ACHN (cell line): ENCODE data around the gene SNAI3.
A peak's percentile ranks its signal among the peaks of the same experiment; 100 is the strongest.

Source experiments
- DNase-seq: peaks from one replicate; pipeline ENCODE4 v3.0.0-alpha.2; 2015
- in situ Hi-C: cut with HindIII; loops from 2 replicates; pipeline ENCODE4 v1.10.0; 2017; ENCODE audit warnings: low sequenced_read_pairs, low pct_ligation_motif_present, low pct_unique_long_range_greater_than_20kb

The SNAI3 gene

DNA sequence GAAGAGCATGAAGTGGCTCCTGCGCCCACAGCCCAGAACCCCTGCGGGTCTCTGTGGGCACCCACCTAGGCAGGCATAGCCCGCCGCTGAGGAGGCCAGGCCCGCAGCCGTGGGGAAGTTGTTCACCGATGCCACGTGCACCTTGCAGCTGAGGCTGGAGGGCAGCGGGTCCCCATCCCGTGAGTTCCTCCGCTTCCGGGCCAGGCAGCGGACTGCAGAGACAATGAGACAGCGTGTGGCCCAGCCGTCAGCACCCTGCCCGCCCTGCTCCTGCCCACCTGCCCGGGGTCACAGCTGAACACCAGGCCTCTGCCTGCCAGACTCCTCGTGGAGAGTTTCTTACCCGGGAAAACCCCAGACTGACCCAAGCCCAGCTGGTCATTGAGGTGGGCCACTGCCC, 28.9 kb downstream of the SNAI3 start:
- DNase-seq: no peak
- in situ Hi-C loops: no loop called here

DNA sequence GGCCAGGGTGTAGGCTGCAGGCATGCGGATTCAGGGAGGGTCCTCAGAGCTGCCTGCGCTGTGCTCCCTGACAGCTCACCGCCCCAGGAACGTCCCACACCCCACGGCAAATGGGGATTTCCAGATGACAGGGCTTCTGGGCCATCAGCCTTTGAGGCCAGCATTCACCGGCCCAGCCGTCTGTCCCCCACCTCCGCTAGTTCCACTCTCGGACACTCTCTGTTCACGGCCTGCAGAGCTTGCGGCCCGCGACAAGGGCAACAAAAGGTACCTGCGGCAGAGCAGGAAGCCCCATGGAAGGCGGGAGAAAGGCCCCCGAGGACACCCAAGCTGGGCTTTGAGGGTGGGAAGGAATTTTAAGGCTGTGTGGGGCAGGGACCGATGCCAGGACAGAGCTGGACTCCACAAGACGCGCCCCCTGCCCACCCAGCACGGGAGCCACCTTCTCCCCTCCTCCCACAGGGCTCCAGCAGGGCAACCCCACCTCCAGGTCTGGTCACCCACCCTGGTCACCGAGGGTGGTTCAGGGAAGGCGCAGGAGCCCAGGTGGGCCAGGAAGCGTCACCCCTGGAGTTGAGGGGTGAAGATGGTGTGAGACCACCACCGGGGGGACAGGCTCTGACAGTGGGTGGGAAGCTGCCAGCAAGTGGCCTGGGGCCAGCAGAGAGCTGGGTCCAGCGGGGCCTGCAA, 29.9 kb downstream of the SNAI3 start:
- no peak for DNase-seq
- in situ Hi-C loops: no loop called here

DNA sequence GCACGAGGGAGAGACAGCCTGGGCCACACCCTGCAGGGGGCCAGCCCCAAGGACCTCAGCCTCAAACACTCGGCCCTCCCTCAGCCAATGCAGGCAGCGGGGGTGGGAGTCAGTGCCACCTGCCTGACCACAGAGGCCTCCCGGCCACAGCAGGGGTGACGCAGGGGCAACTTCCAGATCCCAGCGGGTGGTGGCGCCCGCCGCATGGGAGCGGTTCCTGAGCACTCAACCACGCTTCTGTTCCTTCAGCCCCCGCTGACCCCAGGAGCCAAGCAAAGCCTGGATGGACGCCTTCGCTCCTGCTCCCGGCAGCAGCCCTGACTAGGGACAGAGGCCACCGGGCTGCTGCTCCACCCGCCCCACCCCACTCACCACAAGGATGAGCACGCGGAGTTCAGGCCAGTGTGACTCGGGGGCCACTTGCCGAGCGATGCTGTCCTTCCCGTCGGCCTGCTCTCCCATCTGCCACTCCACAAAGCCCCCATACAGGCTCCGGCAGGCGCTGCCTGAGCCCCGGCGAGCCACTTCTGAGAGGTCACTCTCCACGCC, 30.5 kb downstream of the SNAI3 start:
- in situ Hi-C loops: no loop called here
- DNase-seq: no peak

DNA sequence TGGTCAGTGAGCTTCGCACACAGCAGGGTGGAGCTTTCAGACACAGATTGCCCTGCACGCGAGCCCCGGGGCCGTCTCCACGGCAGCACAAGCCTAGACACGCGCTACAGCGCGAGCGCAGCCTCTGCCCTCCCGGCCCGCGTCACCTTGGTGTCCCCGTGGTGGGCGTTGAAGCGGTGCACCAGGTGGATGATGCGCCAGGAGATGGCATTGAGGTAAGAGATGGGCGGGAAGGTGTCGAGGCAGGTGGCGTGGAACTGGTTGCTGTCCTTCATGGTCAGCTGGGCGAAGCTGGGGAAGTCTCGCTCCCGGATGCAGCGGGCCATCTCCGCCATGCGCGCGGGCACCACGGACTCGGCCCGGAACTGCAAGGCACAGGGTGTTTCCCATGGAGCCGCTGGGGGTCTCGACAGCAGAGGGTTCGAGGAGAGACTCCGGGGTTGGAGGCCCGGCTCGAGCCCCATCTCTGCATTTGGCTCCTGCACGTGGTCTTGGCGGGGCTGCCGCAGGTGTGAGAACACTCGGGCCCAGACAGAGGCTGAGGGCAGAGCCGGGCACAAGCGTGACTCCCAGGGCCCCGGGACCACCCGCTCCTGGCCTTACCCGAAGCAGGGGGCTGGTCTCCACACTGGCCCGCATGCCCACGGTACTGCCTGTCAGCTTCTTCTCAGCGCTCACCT, 31.1 kb downstream of the SNAI3 start:
- DNase-seq: no peak

DNA sequence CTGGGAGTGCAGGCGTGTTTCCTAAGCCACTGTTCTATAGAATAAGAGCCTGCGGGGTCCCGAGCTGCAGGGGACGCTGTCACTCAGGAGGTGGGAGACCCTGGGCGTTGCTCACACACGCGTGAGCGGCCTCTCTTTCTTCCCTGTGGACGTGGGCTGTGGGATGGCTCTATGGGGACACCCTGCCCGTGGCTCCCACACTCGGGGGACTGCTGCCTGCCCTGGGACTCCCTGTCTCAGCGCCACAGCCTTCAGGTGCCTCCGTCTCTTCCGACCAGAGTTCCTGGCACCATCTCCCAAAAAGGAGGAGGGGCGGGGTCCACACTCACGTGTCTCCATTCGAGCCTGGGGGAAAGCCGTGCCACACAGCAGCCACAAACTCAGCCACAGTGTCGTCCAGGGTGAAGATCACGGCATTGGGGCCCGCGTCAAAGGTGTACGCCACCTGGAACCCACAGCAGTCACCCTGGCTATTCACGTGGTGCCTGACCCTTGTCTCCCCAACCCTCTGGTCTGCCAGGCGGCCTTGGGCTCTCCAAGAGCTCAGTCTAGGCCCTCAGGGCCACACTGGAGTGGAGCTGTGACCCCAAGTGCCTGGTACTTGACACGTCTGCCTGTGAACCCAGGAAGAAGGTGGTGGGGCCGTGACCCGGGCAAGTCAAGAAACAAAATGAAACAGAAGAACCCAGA, 31.8 kb downstream of the SNAI3 start:
- in situ Hi-C loops: no loop called here
- DNase-seq: no peak

More for the DNA sequence above, 31.1 kb downstream of the SNAI3 start:
- in situ Hi-C loops: no loop called here

DNA sequence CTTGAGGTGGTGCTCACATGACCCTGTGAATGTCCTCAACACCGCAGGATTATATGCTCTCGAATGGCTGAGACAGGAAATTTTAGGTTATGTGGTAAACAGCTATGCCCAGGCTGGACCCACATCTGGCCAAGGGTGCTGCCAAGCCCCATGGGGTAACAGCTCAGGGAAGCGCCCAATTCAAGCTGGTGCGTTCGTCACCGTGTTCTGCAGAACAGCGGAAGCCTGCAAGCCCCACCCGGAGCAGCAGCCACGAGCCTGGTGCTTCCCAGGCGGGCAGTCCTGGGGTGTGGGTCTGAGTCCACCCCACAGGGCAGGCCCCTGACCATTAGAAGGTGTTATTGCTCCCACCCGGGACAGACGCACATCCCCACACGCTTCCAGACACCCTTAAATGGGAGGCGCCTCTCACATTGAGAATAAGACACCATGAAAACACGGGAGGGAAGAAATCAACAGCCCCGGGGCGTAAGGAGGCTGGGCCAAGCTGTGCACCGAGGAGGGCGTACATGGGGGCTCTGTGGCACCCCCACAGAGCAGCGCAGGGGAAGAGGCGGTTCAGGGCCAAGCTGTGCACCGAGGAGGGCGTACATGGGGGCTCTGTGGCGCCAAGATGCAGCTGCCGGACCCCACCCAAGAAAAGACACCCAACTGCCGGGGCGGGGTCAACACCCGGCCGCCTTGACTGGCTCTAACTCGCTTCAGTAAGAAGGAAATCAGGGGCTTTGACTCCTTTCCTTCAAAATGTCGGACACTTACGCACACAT, 32.5 kb downstream of the SNAI3 start:
- in situ Hi-C loops: no loop called here

DNA sequence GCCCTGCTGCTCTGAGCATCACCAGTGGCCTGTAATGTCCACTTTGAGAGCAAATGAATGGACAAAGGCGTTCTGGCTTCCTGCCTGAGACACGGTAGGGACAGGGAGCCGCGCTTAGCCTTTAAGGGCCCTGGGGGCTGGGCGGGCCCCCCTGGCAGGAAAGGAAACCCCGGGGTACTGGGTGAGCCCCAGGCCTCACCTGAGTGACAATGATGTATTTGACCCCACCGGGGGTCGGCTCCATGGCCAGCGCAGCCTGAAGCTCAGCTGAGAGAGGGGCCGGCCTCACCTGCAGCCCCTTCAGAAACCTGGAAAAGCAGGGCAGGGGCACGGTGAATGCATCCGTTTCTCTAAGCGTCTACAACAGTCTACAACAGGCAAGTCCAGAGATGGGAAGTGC, 33.2 kb downstream of the SNAI3 start:
- in situ Hi-C loops: no loop called here
- no peak for DNase-seq

More for the DNA sequence above, 32.5 kb downstream of the SNAI3 start:
- no peak for DNase-seq

DNA sequence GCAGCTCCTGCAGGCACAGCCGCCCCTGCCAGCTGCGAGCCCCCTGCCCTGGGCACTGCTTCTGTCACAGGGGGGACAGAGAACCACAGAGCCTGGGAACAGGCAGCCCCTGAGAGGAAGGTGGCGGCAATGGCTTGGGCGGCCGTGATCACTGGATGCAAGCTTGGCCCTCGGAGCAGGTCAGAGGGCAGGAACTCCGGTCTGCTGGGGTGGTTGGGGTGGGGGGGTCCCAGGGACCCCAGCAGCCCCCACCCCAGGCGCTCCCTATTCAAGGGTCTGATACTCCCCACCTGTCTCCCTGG, 33.6 kb downstream of the SNAI3 start:
- in situ Hi-C loops: no loop called here
- no peak for DNase-seq

DNA sequence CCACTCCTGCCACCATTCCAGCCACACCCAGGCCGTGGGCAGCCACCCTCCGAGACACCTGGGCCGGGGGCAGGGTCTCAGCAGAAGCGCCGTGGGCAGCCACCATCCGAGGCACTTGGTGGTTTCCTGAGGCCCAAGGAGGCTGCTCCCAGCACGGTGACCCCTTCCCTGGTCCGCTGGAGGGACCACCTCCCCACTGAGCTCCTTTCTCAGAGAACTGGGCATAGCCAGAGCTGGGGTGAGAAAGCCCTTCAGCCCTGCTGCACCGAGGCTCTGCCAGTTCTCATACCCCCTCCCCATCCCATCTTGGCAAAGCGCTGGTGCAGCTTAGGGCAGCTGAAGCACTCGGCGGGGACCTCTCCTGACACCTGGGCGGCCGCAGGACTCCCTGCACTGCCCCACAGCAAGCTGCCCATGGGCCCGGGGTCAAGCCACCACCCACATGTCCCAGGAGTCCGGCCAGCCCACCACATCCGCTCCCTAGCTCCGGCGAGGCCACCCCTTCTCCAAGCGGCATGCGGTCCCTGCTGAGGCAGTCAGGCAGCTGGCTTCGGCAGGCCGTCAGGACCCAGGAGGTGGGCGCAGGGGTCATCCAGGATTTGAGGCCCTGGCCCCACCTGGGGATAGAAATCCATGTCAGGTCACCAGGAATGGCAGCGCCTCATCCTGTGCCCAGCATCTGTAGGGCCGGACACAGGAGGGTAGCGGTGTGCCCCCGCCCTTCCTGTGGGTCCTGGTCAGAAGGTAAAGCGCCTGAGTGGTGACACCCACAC, 34.1 kb downstream of the SNAI3 start:
- in situ Hi-C loops: no loop called here

DNA sequence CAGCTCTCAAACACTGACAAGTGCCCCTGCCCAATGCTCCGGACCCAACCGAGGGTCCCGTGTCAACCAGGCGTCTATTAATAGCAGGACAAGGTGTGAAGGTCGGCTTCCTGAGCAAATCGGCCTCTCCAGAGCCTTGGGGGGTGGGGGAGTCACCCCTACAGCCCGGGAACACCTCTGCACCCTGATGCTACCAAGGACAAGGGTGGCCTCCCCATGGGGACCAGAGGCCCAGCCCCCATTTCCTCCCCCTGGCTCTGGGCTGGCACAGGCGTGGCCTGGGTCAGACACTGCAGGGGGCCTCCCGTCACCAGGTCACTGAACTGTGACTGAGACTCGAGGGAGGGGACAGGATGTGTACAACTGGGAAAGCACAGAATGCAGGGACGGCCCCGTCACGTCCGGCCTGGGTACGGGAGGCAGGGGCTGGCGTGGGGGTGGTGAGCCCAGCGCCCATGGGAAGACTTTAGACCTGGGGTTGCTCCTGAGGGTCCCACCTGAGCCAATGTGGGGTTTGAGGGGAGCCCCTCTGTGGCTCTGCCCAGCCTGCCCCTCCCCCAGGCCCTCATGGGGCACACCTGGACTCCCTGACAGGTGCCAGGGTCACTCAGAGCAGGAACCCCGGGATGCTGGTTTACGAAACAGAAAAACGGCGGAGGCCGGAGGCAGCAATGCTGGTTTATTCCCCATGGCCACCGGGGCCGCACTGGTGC, 34.9 kb downstream of the SNAI3 start:
- peak; percentile 75 for DNase-seq
- in situ Hi-C loops: no loop called here

More for the DNA sequence above, 34.1 kb downstream of the SNAI3 start:
- no peak for DNase-seq

DNA sequence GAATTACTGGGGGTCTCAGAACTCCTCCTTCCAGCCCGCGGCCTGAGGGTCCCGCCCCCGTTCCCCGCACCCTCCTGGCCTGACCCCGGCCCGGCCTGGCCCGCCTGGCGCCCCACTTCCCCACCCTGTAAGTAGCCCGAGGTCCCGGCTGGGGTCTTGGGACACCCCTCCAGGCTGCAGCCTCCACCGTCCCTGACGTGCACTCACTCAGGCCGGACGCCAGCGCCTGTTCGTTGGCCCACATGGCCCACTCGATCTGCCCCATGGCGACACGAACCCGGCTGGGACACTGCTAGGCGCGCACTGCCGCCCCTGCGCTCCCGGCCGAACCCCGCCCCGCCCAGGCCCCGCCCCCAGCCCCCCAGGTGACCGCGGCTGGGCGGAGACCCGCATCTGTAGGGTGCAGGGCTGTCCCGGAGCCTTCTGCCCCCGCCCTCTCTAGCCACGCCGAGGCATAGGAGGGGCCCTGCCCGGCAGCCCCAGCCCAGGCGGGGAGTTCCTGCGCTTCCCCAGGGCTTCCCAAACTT, 35.5 kb downstream of the SNAI3 start, which contains the start of gene CYBA:
Gene CYBA, minus strand, starts transcription at position 305 of the 527 bp plus-strand sequence. Its CDS starts 40 bp downstream, at position 265.
- DNase-seq: peak; percentile 82
- in situ Hi-C loops: no loop called here

DNA sequence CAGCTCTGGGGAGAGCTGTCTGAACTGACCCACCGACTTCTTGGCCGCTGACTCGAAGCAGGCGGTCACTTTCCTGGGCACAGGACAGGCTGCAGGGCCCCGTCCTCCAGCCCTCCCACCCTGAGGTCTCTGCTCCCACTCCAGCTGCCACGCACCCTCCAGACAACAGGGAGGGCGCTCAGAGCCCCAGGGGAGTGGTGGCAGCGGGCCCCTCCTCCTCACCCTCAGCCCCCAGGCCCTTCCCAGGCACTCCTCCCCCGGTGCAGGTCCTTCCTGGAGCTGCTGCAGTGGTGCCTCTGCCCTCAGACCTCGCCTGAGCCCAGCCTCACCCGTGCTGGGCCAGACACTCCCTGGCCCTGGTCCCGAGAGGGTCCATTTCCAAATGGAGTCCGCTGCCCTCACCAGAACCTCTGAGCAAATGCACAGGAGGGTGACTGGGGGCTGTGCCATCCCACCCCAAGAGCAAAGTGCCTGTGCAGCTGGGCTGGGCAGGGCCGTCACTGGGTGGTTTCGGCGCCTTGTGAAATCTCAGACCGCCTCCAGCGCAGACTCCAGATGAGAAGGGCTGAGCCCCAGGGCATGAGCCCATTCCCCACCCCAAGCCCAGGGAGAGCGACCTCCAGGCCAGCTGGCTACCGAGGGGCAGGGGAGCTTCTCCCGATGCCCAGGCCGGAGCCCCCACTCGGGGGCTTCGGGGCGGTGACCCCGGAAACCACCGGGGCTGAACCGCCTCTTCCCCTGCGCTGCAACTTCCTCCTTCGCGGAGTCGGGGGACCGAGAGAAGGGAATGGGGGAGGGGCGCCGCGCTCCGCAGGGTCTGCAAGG, 36.2 kb downstream of the SNAI3 start:
- DNase-seq: peak; percentile 47
- in situ Hi-C loops: no loop called here

DNA sequence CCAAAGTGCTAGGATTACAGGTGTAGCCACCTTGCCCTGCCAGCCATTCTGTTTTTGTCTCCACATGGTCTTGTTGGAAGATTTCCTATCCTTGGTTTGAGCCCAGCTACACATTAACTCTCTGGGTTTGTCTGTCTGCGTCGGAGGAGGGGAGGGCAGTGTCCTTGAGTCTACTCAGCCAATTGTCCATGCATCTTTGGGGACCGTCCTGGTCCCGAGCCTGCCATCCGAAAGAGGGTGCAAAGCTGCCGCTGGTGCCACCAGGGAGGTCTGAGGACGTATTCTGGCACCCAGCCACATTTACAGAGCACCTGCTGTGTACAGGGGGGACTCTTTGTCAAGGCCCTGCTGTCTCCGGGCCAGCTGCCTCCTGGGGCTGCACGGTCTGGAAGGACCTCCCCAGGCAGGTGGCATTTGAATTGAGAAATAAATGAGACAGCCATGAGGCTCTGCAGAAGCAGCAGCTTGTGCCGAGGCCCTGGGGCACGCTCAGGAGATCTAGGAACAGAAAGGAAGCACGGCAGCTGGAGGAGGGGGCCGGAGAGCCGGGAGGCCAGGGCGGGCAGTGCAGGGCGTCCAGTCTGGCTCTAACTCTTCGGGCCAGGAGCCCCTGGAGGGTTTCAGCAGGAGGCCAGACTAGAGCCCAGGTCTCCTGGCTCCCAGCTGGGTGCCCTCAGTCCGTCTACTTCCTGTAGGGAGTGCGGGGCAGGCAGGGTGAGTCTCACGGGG, 36.9 kb downstream of the SNAI3 start:
- in situ Hi-C loops: no loop called here
- peak; percentile 67 for DNase-seq

DNA sequence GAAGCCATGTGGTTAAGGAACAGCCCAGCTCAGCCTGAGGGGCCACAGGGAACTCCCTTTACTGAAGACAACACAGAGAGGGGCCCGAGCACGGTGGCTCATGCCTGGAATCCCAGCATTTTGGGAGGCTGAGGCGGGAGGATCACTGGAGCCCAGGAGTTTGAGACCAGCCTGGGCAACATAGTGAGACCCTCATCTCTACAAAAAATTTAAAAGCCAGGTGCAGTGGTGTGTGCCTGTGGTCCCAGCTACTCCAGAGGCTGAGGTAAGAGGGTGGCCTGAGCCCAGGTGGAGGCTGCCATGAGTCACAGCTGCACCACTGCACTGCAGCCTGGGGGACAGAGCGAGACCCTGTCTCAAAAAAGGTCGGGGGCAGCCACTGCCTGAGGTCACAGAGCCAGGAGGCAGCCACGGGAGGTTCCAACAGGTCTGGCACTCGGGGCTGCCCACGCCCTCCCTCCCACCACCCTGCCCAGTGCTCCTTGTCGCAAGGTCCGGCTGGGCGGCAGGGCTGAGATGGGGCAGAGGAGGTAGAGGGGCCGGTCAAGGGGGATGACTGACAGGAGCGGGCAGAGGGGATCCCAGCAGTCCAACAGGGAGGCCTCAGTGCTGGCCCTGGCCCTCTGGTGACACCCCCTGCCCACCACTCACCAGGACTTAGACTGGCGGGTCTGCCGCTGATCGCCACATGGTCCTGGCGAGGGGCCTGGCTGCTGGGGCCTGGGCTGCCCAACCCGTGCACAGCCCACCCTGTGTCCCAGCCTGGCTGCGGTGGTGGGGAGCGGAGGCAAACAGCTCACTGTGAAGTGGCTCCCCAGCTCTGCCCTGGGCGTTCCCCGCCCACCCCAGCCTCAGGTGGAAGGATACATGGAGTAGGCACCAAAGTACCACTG, 38.9 kb downstream of the SNAI3 start:
- no peak for DNase-seq
- in situ Hi-C loops: no loop called here
